ENCODE data around the gene AFAP1.

DNA sequence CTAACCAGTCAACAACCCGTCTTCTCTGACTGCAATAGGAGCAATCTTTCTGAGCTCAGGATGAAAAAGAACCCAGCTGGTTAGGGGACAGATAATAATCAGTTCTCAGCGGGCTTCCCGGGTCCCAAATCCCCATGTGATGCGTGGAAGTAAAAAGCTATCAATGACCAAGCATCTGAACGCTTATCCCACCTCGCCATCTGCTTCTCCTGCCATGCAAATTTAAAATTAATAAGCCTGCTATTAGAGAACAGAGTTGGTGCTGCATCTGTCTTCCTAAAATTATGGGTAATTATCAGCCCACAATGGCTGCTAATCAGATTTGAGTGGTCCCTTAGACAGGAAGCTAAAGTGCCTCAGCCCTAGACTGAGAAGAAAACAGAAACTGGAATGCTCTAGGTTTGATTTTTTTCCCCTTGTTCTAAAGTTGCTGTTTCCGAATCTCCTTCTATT is 37.5 kb downstream of the AFAP1 start:
- TF ChIP-seq, protein P1, sequence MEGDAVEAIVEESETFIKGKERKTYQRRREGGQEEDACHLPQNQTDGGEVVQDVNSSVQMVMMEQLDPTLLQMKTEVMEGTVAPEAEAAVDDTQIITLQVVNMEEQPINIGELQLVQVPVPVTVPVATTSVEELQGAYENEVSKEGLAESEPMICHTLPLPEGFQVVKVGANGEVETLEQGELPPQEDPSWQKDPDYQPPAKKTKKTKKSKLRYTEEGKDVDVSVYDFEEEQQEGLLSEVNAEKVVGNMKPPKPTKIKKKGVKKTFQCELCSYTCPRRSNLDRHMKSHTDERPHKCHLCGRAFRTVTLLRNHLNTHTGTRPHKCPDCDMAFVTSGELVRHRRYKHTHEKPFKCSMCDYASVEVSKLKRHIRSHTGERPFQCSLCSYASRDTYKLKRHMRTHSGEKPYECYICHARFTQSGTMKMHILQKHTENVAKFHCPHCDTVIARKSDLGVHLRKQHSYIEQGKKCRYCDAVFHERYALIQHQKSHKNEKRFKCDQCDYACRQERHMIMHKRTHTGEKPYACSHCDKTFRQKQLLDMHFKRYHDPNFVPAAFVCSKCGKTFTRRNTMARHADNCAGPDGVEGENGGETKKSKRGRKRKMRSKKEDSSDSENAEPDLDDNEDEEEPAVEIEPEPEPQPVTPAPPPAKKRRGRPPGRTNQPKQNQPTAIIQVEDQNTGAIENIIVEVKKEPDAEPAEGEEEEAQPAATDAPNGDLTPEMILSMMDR (IDR thresholded peaks at IDR 0.05) = no peak
- no peak for TF ChIP-seq EZH2 (IDR thresholded peaks at IDR 0.05; ENCODE audit: borderline replicate concordance, insufficient read depth, low read depth, low read length, poor library complexity, severe bottlenecking)

Measured in B cell (primary cell).